Measurements from ENCODE around the gene TOX3. TPM values are rescaled to one million over a fixed set of nuclear protein-coding genes. Genes with fewer than 3 reads are reported as not detected.

TOX3 gene
- total and polyA plus RNA-seq, 2 of the 8 experiments (the other 6 are each of a cell fraction or from before 2014, with no cell fraction given): 16.7 to 31.2 TPM

GRCh38 chr16:52404546-52404945, 142.4 kb downstream of the TOX3 start:
- WGBS, 2 experiments (ENCODE audit: extremely low coverage in 1 of 2, insufficient coverage in 1 of 2, insufficient read length in 1 of 2, insufficient replicate concordance in 2 of 2, low coverage in 1 of 2, low lambda C conversion rate in 2 of 2, missing lambda C conversion rate in 1 of 2): 79% methylated on average over 2 of the region's 2 CpGs; no CpG with 5 or more reads in 1 of the 2 experiments
- Histone ChIP-seq H3K56ac (replicated peaks; ENCODE audit: insufficient read length, low read depth, low read length) (no peak overlapping the region), H3K18ac (ENCODE audit: extremely low read depth, low read length) (no peak overlapping the region), H2BK15ac (ENCODE audit: low read length) (no peak overlapping the region), H2BK5ac (ENCODE audit: low read depth, low read length) (no peak overlapping the region), H4K5ac (ENCODE audit: insufficient read length, low read depth, low read length) (no peak overlapping the region), H3K23ac (ENCODE audit: insufficient read length) (no peak overlapping the region), H2BK12ac (ENCODE audit: low read depth, low read length) (no peak overlapping the region), H3K79me1 (ENCODE audit: low read depth, low read length) (no peaks in the 10 kb centered on the region), H3K4ac (replicated peaks; ENCODE audit: insufficient read length, low read depth, low read length) (no peak overlapping the region), H4K8ac (ENCODE audit: extremely low read depth, insufficient read depth, low read length) (no peak overlapping the region), H3K4me2 (ENCODE audit: insufficient read depth in 1 of 2, low read depth in 2 of 2, low read length in 2 of 2) (no peak overlapping the region), H3K9ac (replicated peaks in 1 of 4; ENCODE audit: extremely low read depth in 1 of 4, low read depth in 3 of 4, low read length in 3 of 4) (no peak overlapping the region), H3K36me3 (ENCODE audit: control insufficient read depth in 2 of 4, insufficient read depth in 4 of 4, low read length in 3 of 4) (no peaks in the 10 kb centered on the region), H3K23me2 (ENCODE audit: low read depth, low read length) (no peaks in the 10 kb centered on the region), H3K4me1 (replicated peaks in 1 of 4; ENCODE audit: control insufficient read depth in 3 of 4, insufficient read depth in 4 of 4, low read length in 3 of 4) (no peaks in the 10 kb centered on the region), H4K91ac (replicated peaks; ENCODE audit: insufficient read length, low read length) (no peak overlapping the region), H2BK20ac (ENCODE audit: low read length) (no peak overlapping the region), H3K79me2 (ENCODE audit: control insufficient read depth in 1 of 2, insufficient read depth in 2 of 2, low read length in 2 of 2) (no peaks in the 10 kb centered on the region), H3K9me3 (ENCODE audit: insufficient read depth in 2 of 2, low read depth in 1 of 2, low read length in 1 of 2) (no peaks in the 10 kb centered on the region), H2BK120ac (replicated peaks; ENCODE audit: low read depth, low read length) (no peak overlapping the region), H3K27ac (ENCODE audit: low read depth, low read length) (no peak overlapping the region), H3K4me3 (ENCODE audit: extremely low read depth in 1 of 4, insufficient read depth in 2 of 4, low read depth in 3 of 4, low read length in 4 of 4) (no peak overlapping the region), H4K20me1 (replicated peaks in 1 of 2; ENCODE audit: control insufficient read depth in 1 of 2, insufficient read depth in 2 of 2, low read length in 2 of 2) (no peaks in the 10 kb centered on the region), H2AK5ac (ENCODE audit: low read depth, low read length) (no peak overlapping the region), H3K27me3 (replicated peaks in 1 of 4; ENCODE audit: control insufficient read depth in 3 of 4, extremely low read depth in 1 of 4, insufficient read depth in 3 of 4, low read length in 3 of 4) (no peaks in the 10 kb centered on the region), H3K14ac (ENCODE audit: insufficient read length) (no peak overlapping the region), H2AFZ (ENCODE audit: low read length) (no peak overlapping the region)
- no peak for FAIRE-seq
- ChIA-PET POLR2A (ENCODE audit: partially characterized antibody) (no interaction called here), CTCF (ENCODE audit: partially characterized antibody) (no interaction called here)
- TF ChIP-seq BCL11A (IDR thresholded peaks at IDR 0.05; ENCODE audit: low read depth in 2 of 2, low read length in 2 of 2) (no peak), CTCF (IDR thresholded peaks at IDR 0.05; ENCODE audit: control extremely low read depth in 1 of 3, insufficient read depth in 1 of 3, low read depth in 1 of 3, low read length in 3 of 3) (no peak), TAF7 (optimal IDR thresholded peaks at IDR 0.05; ENCODE audit: borderline replicate concordance, low read depth, low read length) (no peak), EGR1 (IDR thresholded peaks at IDR 0.05; ENCODE audit: borderline replicate concordance, low read depth, low read length) (no peak), YY1 (IDR thresholded peaks at IDR 0.05; ENCODE audit: low read depth, low read length) (no peak), RAD21 (IDR thresholded peaks at IDR 0.05 in 1 of 2, conservative IDR thresholded peaks at IDR 0.05 in 1 of 2; ENCODE audit: low read depth in 2 of 2, low read length in 2 of 2) (no peak), JUND (IDR thresholded peaks at IDR 0.05; ENCODE audit: low read length) (no peak), CREB1 (IDR thresholded peaks at IDR 0.05) (no peak), CHD2 (IDR thresholded peaks at IDR 0.05; ENCODE audit: low read length) (no peak)
- DNase-seq (ENCODE audit: low read depth in 1 of 2, low spot score in 2 of 2): no peak

All from H1 (cell line).